IPS-11a (cell line): ENCODE data around the gene TBX18.

ENCODE experiments used
- H3K4me3 ChIP-seq: one replicate; pipeline ENCODE4 v1.5.1; 2013; ENCODE audit warnings: low read depth, low read length, control low read depth

Gene TBX18

GRCh38 chr6:84752118-84752850 is 12.1 kb downstream of the TBX18 start:
- no peak overlapping the region for H3K4me3 ChIP-seq

DNA sequence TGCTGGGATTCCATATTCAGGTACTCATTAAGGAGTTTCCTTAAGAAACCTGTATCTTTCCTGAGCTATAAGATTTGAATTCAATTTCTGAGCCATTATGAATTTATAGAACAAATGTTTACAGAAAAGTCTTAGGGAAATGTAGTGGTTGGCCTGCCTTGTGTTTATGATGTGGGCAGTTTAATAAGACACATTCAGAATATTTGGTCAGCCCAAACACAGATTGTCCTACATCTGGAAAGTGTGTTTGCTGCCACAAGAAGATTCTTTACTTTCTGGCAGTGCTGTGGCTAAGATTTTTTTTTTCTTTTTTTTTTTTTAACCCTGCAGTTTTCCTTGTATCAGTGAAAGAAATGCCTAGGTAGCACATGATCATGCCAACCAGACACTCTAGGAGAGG is 15.2 kb downstream of the TBX18 start:
- no peak overlapping the region for H3K4me3 ChIP-seq

GRCh38 chr6:84748376-84748775 is 16.0 kb downstream of the TBX18 start:
- H3K4me3 ChIP-seq: no peak overlapping the region

DNA sequence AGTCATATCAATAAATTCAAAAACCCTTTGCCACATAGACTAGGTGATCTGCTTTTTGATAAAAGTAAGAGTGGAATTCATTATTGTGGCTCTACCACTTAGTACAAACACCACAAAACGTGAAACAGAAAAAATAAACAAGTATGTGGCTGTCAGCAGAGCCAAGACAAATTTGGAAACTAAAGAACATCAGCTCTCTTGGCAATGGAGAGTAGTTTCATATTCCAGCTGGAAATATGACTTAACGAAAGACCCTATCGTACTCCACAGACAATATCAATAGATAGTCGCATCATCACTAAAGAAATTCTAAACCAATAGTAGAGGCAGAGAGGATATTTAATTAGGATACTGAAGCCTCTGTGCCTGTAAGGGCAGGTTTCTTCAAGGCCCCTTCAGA is 20.8 kb downstream of the TBX18 start:
- no peak overlapping the region for H3K4me3 ChIP-seq

DNA sequence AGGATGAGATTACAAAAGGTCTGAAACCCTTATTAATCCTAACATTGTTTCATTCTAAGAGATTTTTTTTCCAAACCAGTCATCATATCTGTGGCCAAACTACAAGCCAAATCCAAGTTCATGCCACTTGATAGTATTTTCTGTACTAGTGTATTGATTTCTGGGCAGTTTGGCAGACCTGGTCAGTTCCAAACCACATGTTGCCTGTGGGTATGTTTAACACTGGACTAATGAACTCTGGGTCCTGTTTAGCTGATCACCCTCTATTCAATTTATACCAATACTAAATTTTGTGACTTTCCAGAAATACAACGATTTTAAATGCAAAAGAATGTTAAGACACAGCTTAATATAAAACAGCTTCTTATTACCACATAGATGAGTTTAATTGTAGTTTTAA is 24.0 kb downstream of the TBX18 start:
- no peak overlapping the region for H3K4me3 ChIP-seq

DNA sequence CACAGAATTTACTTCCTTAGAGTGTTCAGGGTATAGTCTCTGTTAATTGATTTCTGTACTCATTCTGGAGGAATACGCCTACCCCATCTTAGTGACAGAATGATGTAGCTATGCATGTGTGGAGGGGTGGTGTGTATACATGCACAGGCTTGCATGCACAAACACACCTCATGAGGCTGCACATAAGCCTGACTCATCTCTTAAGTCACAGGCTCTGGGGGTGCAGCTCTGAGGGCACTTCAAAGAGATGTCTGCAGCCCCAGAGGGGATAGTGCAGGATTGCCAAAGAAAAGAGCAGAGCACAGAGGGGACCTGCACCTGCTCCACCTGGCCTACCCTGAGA is 24.6 kb downstream of the TBX18 start:
- H3K4me3 ChIP-seq: no peak overlapping the region

- no peak overlapping the region for H3K4me3 ChIP-seq
Observed at GRCh38 chr6:84738996-84739865, 25.2 kb downstream of the TBX18 start.

GRCh38 chr6:84733889-84734288 is 30.5 kb downstream of the TBX18 start:
- H3K4me3 ChIP-seq: no peak overlapping the region

DNA sequence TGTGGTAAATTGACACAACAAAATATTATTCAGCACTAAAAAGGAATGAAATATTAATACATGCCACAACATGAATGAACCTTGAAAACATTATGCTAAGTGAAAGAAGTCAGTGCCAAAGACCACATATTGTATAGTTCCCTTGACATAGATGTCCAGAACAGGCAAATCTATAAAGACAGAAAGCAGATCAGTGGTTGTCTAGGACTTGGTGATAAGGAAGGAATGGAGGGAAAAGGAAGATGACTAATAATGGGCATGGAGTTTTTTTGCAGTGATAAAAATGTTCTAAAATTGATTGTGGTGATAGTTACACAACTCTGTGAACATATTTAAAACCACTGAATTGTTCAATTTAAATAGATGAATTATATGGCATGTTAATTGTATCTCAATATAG is 32.5 kb downstream of the TBX18 start:
- H3K4me3 ChIP-seq: no peak overlapping the region

GRCh38 chr6:84731401-84731800 is 33.0 kb downstream of the TBX18 start:
- no peak overlapping the region for H3K4me3 ChIP-seq

GRCh38 chr6:84728602-84729001 is 35.8 kb downstream of the TBX18 start:
- no peak overlapping the region for H3K4me3 ChIP-seq

GRCh38 chr6:84719152-84719551 is 45.2 kb downstream of the TBX18 start:
- H3K4me3 ChIP-seq: no peak overlapping the region

DNA sequence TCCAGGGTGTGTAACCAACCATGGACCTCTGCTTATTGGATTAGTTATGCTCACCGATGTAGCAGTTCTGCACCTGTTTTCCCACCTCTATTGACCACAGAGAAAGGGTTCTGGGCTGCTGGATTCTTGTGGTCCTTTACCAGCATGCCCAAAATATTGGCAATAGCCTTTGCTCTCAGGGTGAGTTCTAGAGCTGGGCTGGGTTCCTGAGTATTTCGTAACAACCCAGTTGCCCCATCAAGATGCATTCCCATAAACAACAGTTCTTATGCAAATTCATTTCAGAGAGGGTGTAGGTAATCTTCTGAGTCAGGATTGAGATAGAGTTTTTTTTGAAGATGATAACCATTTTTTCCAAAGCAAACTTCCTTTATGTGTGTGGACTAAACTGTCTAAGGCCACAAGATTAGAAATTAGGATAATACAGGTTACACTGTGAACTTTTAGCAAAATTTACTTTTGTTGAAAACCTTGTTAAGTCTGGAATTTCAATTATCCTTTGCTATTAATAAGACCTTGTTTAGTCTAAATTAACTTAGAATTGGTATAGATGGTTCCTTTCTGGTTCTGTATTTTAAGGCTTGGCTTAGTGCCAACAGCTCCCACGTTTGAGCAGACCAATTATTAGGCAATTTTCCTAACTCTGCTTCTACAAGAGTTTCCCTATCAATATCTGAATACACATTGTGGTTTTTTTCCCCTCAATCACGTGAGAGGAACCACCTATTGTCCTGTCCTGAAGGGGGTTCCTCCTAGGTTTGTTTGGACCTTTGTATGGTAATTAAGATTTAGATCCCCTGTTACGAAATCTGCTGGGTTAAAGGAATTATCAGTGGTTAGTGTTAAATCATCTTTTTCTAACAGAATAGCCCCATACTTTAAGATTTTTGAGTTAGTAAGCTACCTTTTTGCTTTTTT is 46.1 kb downstream of the TBX18 start:
- no peak overlapping the region for H3K4me3 ChIP-seq

DNA sequence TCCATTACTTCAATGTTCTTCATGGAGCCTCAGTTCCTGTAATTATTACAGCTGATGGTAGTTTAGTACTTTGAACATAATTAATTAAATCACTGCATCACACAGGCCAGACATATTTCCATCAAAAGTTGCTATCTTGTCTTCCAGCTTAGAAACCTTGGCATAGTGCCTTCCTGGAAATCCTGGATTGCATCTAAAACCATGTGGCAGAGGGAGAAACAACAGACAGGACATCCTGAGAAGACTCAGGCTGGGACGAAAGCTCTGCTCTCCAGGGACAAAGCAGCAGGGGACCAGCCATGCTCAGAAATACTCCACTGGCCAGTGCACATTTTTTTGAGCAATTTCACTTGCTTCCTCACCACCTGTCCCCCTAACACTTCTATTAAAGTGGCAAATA is 55.3 kb downstream of the TBX18 start:
- no peak overlapping the region for H3K4me3 ChIP-seq

DNA sequence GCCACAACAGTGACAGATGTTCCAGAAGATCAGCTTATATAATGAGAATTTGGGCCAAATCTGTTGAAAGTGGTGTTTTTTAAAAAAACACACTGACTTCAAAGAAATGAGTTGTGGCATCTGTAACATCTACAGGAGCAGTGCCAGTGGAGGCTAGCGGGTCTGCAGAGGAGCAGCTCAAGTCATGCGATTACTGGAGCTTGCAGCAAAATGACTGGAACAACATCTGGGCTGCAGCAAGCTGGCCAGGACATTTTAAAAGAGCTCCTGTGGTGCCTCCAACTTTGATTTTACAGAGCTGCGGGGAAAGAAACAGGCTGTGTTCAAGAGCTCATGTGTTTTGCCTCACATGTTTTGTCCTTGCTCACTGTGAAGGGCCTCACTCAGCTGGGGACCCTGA is 57.2 kb downstream of the TBX18 start:
- no peak overlapping the region for H3K4me3 ChIP-seq

DNA sequence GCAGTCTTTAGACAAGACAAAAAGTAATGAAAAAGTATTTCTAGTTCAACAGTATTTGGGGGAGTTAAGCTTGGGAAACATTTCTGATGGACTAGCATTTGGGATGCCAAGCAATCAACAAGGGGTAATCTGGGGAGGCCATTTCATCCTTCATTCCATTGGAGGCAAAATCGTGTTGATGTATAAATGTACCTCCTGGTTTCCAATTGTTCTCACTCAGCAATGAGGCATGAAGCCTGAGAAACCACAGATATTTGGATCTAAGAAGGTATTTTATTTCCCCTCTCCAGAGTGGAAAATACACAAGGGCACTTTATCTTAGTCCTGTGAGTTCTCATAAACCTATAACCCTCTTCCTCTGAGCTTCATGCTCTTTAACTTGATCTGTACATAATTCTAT is 68.2 kb downstream of the TBX18 start:
- no peak overlapping the region for H3K4me3 ChIP-seq

GRCh38 chr6:84691978-84692623 is 72.3 kb downstream of the TBX18 start:
- no peak overlapping the region for H3K4me3 ChIP-seq

- no peak overlapping the region for H3K4me3 ChIP-seq
Observed at GRCh38 chr6:84688141-84688873, 76.1 kb downstream of the TBX18 start.

DNA sequence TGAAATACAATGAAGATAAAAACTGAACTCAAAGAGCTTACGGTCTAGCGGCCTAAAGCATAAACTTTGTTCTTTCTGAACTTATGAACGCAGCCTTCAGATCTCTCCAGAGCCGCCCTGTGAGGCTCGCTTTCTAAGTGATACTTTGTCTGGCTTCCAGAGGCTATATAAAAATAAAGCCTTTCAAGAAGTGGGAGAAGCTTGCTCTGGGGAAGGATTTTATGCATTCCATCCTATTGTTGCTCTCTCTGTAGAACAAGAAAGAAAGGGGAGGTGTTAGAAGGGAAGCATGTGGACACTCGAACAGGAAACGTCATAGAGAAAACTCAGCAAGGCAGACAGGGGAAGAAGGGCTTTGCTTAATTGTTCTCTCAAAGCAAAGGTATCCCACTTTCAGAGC is 77.0 kb downstream of the TBX18 start:
- no peak overlapping the region for H3K4me3 ChIP-seq

- H3K4me3 ChIP-seq: no peak overlapping the region
Observed at GRCh38 chr6:84685983-84686584, 78.3 kb downstream of the TBX18 start.
